ENCODE measurements around the gene TMEM145. TPM values are rescaled to one million over a fixed set of nuclear protein-coding genes. Genes with fewer than 3 reads are reported as not detected.

Gene TMEM145
- total RNA-seq, 1 donor from 2014 or later = 0.92 TPM

DNA sequence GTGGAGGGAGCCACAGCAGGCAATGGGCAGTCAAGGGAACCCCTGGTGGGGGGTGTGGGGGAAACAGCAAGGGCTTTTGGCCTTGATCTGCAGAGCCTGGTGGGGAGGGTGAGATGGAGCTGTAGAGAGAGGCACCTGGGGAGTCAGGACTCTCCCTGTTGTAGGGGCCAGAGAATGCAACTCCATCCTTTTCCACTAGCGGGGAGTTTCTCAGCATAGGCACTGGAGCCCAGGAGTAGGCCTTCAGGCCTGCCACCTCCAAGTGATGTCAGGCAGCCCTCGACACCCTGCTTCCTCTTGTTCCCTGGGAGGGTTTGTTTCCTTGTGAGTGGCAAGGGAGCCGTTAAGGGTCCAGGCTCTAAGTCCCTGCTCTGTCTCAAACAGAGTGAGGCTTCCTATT, 37.3 kb downstream of the TMEM145 start:
- Mint-ChIP-seq H3K27ac (no peak overlapping the region), H3K36me3 (peaks cover 18% of the 10 kb centered on the region), H3K4me1 (peaks cover 3% of the 10 kb centered on the region), H3K27me3 (ENCODE audit: low read depth) (no peaks in the 10 kb centered on the region), H3K4me3 (no peak overlapping the region), H3K9me3 (no peaks in the 10 kb centered on the region)
- TF ChIP-seq CTCF (IDR thresholded peaks at IDR 0.05; ENCODE audit: unreplicated experiment) = no peak
- no peak for DNase-seq (ENCODE audit: low spot score in 2 of 2, unreplicated experiment in 2 of 2)

GRCh38 chr19:42351079-42351735, 38.1 kb downstream of the TMEM145 start:
- H3K27me3 Mint-ChIP-seq (ENCODE audit: low read depth) = no peaks in the 10 kb centered on the region
- TF ChIP-seq CTCF (IDR thresholded peaks at IDR 0.05; ENCODE audit: unreplicated experiment) = no peak
- H3K27ac Mint-ChIP-seq = no peak overlapping the region
- H3K4me1 Mint-ChIP-seq = peaks cover 3% of the 10 kb centered on the region
- DNase-seq (ENCODE audit: low spot score in 2 of 2, unreplicated experiment in 2 of 2) = no peak
- no peaks in the 10 kb centered on the region for H3K9me3 Mint-ChIP-seq
- H3K36me3 Mint-ChIP-seq = peaks cover 16% of the 10 kb centered on the region
- H3K4me3 Mint-ChIP-seq = no peak overlapping the region

- Mint-ChIP-seq H3K36me3 (peaks cover 14% of the 10 kb centered on the region), H3K9me3 (no peaks in the 10 kb centered on the region), H3K4me1 (no peaks in the 10 kb centered on the region), H3K4me3 (no peak overlapping the region), H3K27ac (no peak overlapping the region), H3K27me3 (ENCODE audit: low read depth) (no peaks in the 10 kb centered on the region)
- DNase-seq (ENCODE audit: low spot score in 2 of 2, unreplicated experiment in 2 of 2) = no peak
- no peak for TF ChIP-seq CTCF (IDR thresholded peaks at IDR 0.05; ENCODE audit: unreplicated experiment)
Measured at GRCh38 chr19:42352301-42353259, 39.5 kb downstream of the TMEM145 start.

- H3K27ac Mint-ChIP-seq = no peak overlapping the region
- H3K9me3 Mint-ChIP-seq = no peaks in the 10 kb centered on the region
- TF ChIP-seq CTCF (IDR thresholded peaks at IDR 0.05; ENCODE audit: unreplicated experiment) = no peak
- H3K27me3 Mint-ChIP-seq (ENCODE audit: low read depth) = no peaks in the 10 kb centered on the region
- no peak for DNase-seq (ENCODE audit: low spot score in 2 of 2, unreplicated experiment in 2 of 2)
- H3K4me1 Mint-ChIP-seq = peaks cover under 1% of the 10 kb centered on the region
- peaks cover 19% of the 10 kb centered on the region for H3K36me3 Mint-ChIP-seq
- no peak overlapping the region for H3K4me3 Mint-ChIP-seq
Measured at GRCh38 chr19:42353341-42354015, 40.4 kb downstream of the TMEM145 start.

DNA sequence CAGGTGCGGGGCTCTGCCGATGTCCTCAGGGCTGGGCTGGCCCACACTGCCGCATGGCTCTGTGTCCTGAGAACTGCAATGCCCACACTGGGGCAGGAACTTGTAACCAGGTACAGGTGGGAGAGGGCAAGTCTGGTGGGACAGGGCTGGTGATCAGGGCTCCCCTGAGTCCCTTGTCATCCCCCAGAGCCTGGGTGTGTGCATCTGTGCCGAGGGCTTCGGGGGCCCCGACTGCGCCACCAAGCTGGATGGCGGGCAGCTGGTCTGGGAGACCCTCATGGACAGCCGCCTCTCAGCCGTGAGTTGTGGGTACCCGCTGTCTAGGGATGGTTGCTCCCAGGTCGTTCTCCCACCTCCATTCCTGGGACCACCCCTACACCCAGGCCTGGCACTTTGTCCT, 42.8 kb downstream of the TMEM145 start:
- Mint-ChIP-seq H3K27me3 (ENCODE audit: low read depth) (no peaks in the 10 kb centered on the region), H3K4me1 (peaks cover 2% of the 10 kb centered on the region), H3K27ac (no peak overlapping the region), H3K4me3 (no peak overlapping the region), H3K9me3 (no peaks in the 10 kb centered on the region), H3K36me3 (peaks cover 21% of the 10 kb centered on the region)
- no peak for TF ChIP-seq CTCF (IDR thresholded peaks at IDR 0.05; ENCODE audit: unreplicated experiment)
- no peak for DNase-seq (ENCODE audit: low spot score in 2 of 2, unreplicated experiment in 2 of 2)

Measured in mesothelial cell of epicardium (in vitro differentiated cells).